SK-N-MC (cell line): ENCODE measurements around the gene ABCA5.

Source experiments
- EZH2 ChIP-seq: fragments of 200-600 bp; sonication (generic); IDR thresholded peaks from one replicate; pipeline ENCODE4 v1.6.1; 2017; ENCODE audit warnings: antibody characterized with exemption
- POLR2AphosphoS5 ChIP-seq: IDR thresholded peaks from 2 replicates; pipeline ENCODE4 v1.6.1; 2012; ENCODE audit warnings: mild to moderate bottlenecking, low read depth, low read length, borderline replicate concordance

DNA sequence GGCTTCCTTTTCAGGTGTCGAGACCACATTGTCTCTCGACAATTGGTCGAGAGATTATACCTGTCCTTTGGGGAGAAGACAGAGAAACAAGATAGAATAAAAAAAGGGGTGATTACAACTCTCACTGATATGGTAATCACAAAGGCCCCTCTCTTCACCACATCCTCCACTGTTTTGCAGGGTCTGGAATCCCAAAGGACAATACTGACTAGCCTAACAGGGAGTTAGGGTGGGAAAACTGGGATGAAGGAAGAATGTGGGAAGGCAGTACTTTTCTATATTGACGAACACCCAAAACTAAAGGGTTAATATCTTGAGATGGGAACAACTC is 6.1 kb downstream of the ABCA5 start:
- TF ChIP-seq EZH2 (no peak), POLR2AphosphoS5 (no peak)
